GM18951 (cell line): Measurements from ENCODE around the gene NDUFS3.

Experiments used
- POLR2A ChIP-seq: IDR thresholded peaks from 4 replicates; pipeline ENCODE4 v1.6.1; 2011; ENCODE audit warnings: mild to moderate bottlenecking; ENCODE audit not compliant: insufficient read length, insufficient read depth; ENCODE audit errors: extremely low read depth
- in situ Hi-C: fragments of 300-500 bp; cut with MboI; formaldehyde crosslinking; loops from one replicate; pipeline ENCODE4 v1.12.0; 2022; ENCODE audit warnings: low sequenced_read_pairs, mixed read lengths, inconsistent platforms; ENCODE audit not compliant: unreplicated experiment

Gene NDUFS3

DNA sequence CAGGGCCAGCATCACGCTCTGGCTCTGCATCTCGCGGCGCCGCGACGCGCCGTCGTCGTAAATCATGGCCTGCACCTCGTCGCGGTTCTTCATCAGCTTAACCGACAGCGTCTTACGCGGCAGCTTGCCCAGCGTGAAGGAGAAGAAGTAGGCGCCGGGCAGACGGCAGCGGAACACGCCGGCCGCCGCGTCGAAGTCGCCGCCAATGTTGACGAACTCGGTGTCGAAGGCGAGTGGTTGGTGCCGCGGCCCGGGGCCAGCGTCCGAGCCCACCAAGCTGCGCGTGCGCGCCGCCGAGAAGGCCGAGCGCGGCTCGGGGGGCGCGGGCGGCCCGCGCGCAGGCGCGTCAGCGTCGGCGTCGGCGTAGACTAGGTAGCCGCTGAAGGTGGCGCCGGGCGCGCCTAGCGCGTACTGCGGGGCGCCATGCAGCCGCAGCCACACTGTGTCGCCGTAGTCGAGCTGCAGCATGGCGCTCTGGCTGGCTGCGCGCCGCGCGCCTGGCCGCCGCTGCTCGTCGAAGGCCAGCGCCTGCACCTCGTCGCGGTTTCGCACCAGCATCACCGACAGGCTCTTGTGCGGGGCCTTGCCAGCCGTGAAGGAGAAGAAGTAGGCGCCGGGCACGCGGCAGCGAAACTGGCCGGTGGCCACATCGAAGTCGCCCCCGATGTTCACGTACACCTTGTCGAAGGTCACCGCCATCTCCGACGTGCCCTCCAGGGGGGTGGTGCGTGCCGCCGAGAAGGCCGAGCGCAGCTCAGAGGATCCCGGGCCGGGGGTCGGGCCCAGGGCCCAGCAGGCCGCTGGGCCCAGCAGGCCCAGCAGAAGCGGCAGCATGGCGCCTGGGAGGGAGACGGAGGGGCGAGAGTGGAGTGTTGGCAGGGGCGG, 11.3 kb downstream of the NDUFS3 start:
- no peak for TF ChIP-seq POLR2A
- in situ Hi-C loops = no loop called here

DNA sequence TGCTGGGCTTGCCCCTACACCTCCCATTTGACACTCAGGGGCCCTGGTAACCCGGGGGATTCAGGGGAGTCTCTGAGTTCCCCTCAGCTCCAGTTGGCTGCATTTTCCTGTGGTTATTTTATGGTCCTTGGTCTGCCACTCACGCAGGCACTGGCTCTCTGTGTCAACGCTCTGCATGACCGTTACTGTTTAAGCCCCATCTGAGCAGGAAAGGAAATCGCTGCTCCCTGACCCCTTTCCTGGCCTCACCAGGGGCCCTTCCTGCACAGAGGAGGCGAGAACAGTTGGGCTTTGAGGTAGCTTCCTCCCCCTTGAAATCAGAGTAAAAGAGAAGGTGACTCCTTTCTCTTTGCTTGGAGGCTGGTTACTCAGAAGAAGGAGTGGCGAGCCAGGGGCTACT, 12.9 kb downstream of the NDUFS3 start:
- in situ Hi-C loops = no loop called here
- no peak for TF ChIP-seq POLR2A

DNA sequence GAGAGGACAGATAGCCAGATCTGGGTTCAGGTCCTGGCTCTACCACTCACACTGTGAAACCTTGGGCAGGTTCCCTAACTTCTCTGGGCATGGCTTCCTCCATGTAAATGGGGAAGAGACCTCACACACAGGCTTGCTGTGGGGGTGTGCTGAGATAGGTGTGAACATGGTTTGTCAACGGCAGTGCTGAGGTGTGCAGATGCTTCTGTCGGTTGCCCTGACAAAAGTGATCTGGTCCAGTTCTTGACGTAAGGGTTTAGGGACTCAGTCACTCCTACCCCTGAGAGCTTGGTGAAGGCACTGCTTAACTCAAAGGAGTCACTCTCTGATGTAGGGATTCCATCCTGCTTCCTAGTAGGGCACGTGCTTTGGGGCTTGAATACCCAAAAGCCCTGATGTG, 13.4 kb downstream of the NDUFS3 start:
- in situ Hi-C loops = no loop called here

DNA sequence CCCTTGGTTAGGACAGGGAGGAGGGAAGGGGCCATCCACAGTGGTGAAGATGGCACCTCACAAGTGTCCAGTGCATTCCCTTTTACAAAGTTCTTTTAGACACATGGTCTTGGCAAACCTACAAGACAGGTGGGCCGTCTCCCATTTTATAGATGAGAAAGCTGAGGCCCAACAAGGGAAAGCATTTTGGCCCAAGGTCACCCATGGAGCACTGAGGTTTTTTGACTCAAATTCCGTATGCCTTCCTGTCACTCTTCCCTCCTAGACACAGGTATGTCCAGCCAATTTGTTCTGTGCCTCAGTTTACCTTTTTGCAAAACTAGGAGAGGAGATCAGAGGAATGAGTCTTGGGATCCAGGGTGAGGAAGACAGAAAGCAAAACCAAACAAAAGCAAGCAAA, 14.1 kb downstream of the NDUFS3 start:
- in situ Hi-C loops = no loop called here
- no peak for TF ChIP-seq POLR2A

More for the DNA sequence above, 13.4 kb downstream of the NDUFS3 start:
- TF ChIP-seq POLR2A = no peak

DNA sequence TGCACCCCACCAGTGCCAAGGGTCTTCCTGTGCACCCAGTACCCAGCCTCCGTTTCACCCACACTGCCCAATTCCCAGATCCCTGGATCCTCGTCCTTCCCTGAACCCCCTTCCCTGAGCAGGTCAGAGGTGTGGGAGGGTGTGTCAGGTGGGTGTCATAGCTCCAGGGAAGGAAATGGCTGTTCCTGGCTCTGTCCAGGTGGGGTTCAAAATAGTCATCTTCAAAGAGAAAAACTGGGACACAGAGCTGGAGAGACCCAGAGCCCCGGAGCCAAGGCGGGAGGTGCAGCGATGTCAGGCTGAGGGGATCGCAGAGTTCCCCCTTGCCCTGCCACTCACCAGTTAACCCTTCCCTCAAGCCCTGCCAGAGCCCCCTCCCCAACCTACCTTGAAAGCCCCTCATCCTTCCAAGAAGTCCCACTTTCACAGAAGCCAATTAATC, 14.6 kb downstream of the NDUFS3 start:
- in situ Hi-C loops = no loop called here
- no peak for TF ChIP-seq POLR2A

DNA sequence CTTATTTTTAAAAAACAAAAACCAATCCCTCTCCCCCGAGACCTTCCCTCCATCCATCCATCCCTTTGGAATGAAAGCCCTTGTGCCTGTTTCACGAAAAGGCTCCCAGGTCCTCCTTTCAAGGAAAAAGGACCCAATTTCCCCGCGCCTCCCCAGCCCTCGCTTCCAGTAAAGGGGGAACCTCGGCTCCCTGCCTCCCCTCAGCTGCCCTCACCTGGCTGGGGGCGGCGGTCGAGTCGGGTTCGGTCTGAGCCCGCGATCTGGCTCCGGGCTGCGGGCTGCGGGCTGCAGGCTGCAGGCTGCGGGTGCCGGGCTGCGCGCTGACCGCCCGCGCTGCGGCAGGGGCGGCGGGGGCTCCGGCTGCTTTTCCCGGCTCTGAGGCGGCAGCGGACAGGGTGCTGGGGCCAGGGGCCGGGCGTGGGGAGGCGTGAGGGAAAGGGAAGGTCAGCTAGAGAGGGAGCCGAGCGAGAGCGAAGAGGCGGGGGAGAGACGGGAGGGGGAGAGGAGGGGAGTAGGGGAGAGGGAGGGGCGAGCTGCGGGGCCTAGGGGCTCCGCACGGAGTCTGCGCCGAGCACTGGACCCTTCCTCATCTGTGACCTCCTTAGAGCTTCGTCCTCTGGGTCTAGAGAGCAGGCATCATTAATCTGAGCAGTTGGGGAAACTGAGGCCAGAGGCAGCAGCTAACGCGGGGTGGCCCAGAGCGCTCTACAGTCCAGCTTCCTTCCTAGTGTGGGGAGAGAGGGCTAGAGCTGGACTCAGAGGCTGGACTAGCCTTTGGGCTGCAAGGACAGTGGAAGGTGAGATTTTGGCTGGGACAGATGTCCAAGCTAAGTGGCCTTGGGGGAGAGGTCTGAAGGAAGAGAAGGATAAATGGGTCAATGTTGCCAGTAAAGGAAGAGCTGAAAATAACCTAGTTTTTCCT, 15.3 kb downstream of the NDUFS3 start, which contains the start of gene C1QTNF4:
C1QTNF4 (minus strand) TSS at position 478 of the 922 bp plus-strand sequence. CDS start 3,601 bp downstream, outside the sequence.
- in situ Hi-C loops = no loop called here

DNA sequence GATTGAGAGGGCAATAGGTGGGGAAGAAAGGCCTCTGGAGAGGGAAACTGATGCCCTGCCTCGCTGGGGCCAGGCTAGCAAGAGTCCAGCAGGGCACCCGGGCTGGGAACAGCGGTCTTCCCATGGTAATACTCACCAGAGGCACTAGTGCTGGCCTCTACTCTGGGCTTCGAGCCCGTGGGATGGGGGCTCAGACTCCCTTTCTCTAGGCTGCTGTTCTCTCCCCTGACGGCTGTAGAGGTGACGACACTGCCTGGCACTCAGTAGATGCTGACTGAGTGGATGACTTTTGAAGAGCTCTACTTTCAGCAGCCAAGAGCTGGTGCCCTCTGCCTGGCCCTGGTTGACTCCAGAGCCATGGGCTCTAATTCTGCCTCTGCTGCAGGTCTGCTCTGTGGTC, 16.2 kb downstream of the NDUFS3 start:
- TF ChIP-seq POLR2A = no peak
- in situ Hi-C loops = no loop called here

More for the DNA sequence above, 15.3 kb downstream of the NDUFS3 start, which contains the start of gene C1QTNF4:
- no peak for TF ChIP-seq POLR2A

DNA sequence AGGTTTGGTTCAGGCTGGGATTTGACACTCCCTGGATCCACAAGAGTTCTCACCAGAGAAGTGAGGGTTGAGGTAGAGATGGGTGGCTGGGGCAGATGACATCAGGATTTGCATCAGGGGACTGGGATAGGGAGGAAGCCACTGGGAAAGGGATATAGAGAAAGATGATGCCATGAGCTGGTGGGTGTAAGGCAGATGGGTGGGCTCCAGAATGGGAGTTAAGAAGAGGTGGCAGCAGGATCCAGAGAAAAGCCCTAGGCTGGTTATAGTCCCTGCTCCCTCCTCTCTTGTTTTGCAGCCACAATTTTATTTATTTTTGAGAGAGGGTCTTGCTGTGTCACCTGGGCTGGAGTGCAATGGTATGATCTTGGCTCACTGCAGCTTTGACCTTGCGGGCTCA, 17.1 kb downstream of the NDUFS3 start:
- in situ Hi-C loops = no loop called here
- TF ChIP-seq POLR2A = no peak

DNA sequence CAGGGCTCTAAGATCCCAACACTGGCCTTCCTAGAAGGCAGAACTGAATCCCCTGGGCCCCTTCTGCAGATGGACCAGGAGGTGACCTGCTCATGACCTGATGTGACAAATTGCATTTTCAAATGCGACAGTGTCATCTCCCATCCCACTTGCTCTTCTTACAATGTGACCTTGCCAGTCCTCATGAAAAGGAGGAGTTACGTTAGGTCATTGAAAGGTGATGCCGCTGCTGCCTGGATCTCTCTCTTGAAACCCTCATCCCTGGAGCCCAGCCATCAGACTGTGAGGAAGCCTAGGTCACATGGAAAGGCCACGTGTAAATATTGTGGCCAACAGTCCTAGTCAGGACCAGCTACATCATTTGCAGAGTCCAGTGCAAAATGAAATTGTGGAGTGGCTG, 21.0 kb downstream of the NDUFS3 start:
- in situ Hi-C loops = no loop called here
- no peak for TF ChIP-seq POLR2A

DNA sequence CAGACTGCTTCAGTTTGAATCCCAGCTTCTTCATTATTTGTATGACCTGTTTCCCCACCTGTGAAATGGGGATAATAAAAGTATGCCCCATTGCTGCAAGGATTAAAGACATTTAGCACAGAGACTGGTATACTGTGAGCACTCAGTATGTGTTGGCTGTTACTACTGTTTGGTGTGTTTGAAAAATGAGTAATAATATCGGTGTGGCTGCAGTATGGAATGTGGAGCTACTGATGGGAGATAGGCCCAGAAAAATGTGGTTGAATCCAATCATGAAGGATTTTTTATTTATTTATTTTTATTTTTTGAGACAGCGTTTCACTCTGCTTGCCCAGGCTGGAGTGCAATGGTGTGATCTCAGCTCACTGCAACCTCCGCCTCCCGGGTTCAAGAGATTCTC, 24.4 kb downstream of the NDUFS3 start:
- in situ Hi-C loops = no loop called here
- no peak for TF ChIP-seq POLR2A

DNA sequence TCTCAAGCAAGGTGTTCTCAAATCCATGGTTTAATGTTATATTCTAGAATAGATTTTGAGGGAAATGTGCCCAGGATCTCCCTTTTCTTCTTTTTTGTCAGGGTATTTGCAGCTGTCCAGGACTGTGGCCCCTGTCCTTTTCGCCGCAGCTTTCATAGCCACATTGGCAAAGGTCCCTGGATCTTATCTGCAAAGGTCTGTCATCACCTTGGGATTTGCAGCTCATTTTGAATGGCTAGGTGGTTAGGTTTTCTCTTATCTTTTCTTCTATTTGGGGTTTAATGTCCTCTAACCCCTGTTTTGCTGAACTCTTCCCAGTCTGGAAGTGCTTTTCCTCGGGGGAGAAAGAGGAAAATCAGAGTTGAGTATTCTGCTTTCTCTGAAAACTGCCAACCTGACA, 27.0 kb downstream of the NDUFS3 start:
- in situ Hi-C loops = no loop called here
- TF ChIP-seq POLR2A = no peak

DNA sequence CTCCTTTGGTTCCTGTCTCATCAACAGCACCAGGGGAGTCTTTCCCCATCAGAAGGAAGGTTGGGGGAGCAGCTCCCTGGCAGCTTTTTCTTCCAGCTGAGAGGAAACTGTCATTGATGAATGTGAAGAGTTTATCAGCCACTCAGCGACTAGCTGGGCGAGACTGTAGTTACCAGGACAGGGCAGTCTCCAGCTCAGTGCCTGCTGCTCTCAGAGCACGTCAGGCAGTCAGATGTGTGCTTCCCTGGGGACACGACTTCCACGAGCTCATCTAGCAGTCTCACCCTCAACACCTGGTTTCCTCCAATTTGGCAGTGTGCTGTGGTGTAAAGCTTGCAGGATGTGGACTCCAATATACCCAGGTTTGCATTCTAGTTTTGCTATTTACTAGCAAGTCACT, 27.9 kb downstream of the NDUFS3 start:
- TF ChIP-seq POLR2A = no peak
- in situ Hi-C loops = no loop called here

DNA sequence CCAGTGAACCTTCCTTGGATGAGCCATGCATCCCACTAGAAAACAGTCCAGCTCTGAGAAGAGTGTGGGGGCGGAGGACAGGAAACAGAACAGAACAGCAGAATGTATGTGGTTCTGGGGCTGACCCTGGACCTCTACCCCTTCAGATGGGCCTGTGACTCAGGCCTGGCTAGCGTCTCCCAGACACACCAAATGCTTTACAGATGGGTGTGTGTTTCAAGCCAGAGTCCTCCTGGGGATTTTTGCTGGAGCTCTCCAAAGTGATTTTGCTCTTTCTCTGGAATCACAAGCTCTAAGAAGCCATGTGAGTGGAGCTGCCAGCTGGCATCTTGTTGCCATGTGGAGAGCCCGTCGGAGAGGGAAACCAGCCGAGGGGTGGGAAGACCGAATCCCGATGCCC, 28.5 kb downstream of the NDUFS3 start:
- in situ Hi-C loops = no loop called here
- TF ChIP-seq POLR2A = no peak
